Measurements from ENCODE around the gene CDKN3.
"Not testable (repeated sequence)": the region's sequence is repeated elsewhere in the genome, so short reads cannot be mapped to it uniquely, and the experiment has no call there.

The CDKN3 gene

DNA sequence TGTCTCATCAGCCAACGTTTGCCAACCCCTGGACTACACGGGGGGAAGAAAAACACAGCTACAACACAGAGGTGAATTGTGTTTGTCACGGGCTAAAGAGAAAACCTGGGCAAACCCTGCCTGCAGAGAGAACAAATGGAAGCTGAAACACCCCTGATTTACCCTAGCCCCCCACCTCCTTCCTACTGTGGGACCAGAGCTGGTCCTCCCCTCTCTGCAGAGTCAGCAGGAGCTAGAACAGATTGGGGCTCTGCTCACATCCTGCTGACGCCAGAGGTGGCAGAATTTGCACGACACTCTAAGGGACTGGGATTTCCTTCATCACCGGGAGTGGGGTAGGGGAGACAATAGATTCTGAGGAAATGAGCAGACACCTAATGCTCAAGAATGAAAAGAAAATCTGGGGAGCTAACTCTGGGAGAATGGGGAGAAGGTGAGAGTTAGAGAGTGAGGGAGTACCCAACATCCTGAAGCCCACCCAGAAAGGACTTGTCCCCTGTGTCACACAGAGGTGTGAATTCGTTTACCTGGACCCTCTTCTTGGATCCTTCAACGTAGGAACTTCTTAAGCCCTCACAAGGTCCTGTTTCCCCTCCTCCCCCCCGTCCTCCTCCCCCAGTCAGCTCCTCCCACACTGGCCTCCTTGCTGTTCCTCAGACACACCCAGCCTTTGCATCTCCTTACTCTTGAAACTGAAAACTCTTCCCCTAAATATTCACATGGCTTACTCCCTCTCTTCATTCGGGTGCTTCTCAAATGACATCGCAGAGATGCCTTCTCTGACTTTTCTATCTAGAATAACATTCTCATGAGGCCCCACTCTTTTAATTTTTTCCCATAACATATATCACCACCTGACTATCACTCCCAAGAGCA lies 26.2 kb upstream of the CDKN3 start:
- DNase-seq = no peak

GRCh38 chr14:54374117-54374884 lies 22.5 kb upstream of the CDKN3 start:
- DNase-seq = no peak

GRCh38 chr14:54377501-54377900 lies 19.3 kb upstream of the CDKN3 start:
- no peak for DNase-seq

GRCh38 chr14:54378893-54379292 lies 17.9 kb upstream of the CDKN3 start:
- not testable (repeated sequence) for DNase-seq

GRCh38 chr14:54380558-54380957 lies 16.2 kb upstream of the CDKN3 start:
- not testable (repeated sequence) for DNase-seq

DNA sequence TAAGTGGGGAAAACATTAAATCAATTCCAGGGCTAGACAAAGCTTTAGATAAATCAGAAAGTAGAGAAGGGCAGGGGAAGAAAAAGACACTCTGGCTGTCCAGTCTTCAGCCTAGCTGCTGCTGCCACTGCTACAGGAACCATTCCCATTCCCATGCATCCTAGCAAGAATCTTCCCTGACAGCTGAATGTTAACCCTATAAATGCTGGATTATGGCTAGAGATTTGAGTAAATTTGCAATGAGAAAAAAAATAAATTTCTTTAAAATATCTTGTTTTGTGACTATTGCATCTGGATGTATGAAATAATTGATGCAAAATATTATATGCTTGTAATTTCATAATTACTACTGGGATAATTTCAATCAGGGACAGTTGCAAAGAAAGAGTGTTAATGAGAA lies 15.0 kb upstream of the CDKN3 start:
- DNase-seq = no peak

DNA sequence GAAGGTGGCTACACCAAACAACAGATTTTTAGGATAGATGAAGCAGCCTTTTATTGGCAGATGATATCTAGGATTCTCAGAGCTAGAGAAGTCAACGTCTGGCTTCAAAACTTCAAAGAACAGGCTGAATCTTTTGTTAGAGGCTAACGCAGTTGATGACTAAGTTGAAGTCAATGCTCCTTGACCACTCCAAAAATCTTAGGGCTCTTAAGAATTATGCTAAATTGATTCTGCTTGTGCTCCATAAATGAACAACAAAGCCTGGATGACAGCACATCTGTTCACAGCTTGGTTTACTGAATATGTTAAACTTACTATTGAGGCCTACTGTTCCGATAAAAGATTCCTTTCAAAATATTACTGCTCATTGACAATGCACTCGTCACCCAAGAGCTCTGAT lies 13.0 kb upstream of the CDKN3 start:
- no peak for DNase-seq

DNA sequence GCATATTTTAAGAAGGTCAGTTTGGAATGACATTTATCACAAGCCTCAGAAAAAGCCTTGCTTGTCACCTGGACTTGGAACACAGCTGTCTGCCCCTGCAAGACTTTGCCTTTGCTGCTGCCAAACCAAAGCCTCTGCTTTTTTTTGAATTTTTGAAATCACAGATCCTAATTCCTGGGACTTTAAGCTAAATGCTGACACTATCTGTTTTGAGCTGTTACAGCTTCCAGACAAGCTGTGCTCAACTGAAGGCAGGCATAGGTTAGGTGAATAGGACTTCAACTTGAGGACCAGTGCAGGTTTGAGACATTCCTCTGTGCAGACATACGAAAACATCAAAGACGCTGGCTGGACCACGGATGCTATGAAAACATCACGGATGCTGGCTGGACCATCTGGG lies 11.3 kb upstream of the CDKN3 start:
- no peak for DNase-seq

DNA sequence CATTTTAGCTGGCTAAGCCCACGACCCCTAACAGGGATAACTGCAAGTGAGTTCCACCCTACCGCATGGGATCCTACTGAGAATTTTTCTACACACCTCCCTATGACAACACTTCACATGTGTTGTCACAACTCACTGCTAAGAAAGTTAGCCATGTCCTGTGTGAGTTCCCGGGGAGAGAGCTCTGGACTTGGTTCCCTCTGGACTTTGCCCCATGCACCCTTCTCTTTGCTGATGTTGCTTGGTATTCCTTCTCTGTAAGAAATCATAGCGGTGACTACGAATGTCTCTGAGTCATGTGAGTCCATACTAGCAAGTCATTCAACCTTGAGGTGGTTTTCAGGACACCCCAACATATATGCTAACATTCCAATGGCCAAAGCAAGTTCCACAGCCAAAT lies 9.5 kb upstream of the CDKN3 start:
- no peak for DNase-seq

DNA sequence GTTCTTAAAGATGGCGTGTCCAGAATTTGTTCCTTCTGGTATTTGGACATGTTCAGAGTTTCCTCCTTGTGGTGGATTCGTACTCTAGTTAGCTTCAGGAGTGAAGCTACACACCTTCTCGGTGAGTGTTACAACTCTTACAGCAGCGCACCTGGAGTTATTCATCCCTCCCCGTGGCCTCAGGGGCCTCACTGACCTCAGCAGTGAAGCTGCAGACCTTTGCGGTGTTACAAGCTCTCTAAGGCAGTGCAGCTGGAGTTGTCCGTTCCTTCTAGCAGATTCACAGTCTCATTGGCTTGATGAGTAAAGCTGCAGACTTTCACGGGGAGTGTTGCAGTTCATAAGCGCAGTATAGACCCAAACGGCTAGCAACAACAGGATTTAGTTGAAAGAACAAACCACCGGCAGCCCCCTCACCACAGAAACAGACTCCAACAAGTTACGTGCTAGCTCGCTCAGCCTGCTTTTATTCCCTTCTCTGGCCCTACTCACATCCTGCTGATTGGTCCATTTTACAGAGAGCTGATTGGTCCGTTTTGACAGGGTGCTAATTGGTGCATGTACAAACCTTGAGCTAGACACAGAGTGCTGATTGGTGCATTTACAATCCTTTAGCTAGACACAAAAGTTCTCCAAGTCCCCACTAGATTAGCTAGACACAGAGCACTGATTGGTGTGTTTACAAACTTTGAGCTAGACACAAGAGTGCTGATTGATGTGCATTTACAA lies 4.5 kb upstream of the CDKN3 start:
- no peak for DNase-seq

DNA sequence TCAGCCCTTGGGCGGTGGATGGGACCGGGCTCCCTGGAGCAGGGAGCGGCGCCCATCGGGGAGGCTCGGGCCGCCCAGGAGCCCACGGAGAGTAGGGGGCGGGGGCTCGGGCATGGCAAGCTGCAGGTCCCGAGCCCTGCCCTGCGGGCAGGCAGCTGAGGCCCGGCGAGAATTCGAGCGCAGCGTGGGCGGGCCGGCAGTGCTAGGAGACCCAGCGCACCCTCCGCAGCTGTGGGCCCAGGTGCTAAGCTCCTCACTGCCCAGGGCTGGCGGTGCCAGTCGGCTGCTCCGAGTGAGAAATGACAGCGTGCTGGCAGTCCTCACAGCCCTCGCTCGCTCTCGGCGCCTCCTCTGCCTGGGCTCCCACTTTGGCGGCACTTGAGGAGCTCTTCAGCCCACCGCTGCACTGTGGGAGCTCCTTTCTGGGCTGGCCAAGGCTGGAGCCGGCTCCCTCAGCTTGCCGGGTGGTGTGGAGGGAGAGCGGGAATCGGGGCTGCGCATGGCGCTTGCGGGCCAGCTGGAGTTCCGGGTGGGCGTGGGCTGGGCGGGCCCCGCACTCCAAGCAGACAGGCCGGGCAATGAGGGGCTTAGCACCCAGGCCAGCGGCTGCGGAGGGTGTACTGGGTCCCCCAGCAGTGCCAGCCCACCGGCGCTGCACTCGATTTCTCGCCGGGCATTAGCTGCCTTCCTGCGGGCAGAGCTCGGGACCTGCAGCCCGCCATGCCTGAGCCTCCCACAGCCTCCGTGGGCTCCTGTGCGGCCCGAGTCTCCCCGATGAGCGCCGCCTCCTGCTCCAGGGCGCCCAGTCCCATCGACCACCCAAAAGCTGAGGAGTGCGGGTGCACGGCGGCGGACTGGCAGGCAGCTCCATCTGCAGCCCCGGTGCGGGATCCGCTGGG lies 3.6 kb upstream of the CDKN3 start:
- not testable (repeated sequence) for DNase-seq

- DNase-seq = no peak
Observed at GRCh38 chr14:54394596-54394995, 2.2 kb upstream of the CDKN3 start.

DNA sequence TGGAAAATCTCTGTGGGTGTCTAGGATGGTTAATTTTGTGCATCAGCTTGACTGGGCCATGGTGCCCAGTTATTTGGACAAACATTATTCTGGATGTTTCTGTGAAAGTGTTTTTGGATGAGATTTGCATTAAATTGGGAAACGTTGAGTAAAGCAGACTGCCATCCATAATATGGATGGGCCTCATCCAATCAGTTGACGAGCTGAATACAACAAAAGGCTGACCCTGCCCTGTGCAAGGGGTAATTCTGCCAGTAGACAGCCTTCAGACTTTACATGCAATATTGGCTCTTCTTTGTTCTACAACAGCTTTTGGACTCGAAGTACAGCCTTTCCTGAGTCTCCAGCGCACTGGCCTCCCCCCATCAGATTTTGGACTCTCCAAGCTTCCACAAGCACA lies 1.5 kb upstream of the CDKN3 start:
- no peak for DNase-seq

DNA sequence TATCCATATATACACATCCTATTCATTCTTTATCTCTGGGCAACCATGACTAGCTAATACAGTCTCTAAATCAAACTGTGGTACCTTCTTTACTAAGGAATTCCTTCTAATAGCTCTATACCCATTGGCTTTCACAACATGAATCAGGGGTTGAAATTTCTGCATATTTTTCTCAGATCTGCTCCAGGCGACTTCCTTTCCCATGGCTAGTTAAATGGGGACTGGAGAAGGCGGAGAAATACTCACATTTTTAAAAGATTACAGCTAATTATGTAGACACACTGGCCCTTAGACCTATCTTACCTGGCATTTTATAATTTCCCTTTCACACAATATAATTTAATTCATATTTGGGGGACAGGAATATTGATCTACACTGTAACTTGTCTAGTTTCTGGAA lies 1.1 kb upstream of the CDKN3 start:
- DNase-seq = no peak

DNA sequence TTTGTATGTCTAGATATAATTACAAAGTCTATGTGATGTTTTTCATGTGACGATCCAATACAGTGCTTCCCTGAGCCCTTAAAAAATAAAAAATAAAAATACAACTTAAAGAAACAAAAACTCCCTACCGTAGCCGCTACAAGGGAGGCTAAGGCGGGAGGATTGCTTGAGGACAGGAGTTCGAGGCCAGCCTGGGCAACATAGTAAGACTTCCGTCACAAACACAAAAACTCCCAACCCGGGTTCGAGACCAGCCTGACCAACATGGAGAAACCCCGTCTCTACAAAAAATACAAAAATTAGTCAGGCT lies 669 bp upstream of the CDKN3 start:
- no peak for DNase-seq

DNA sequence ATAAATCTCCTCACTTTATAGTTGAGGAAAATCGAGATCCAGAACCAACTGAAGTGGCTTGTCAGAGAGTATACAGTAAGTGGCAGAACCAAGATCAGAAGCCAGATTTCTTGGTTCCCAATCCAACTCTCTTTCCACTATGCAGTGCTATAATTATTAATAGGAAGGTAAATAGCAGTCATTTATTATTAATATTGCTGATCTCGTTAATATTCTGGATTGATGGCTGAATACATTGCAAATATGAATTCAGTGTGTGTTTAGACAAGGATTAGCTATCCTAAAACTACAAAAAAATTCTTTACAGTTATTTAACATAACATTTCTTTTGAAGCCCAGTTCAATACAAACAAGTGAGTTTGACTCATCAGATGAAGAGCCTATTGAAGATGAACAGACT lies 2.8 kb downstream of the CDKN3 start:
- no peak for DNase-seq

GRCh38 chr14:54403401-54404005 lies 6.7 kb downstream of the CDKN3 start:
- DNase-seq = not testable (repeated sequence)

- no peak for DNase-seq
Observed at GRCh38 chr14:54410215-54410614, 13.4 kb downstream of the CDKN3 start.

DNA sequence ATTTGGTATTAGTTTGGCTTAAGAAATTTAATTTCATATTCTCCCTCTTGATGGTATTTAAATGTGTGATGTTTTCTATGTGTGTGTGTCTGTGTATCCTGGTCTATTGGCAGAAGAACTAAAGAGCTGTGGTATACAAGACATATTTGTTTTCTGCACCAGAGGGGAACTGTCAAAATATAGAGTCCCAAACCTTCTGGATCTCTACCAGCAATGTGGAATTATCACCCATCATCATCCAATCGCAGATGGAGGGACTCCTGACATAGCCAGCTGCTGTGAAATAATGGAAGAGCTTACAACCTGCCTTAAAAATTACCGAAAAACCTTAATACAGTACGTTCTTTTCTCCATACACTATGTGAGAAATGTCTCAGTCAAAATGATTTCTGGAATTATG lies 14.6 kb downstream of the CDKN3 start:
- no peak for DNase-seq

- DNase-seq = no peak
Observed at GRCh38 chr14:54420478-54421142, 23.8 kb downstream of the CDKN3 start.

GRCh38 chr14:54423991-54424390 lies 27.2 kb downstream of the CDKN3 start:
- no peak for DNase-seq

- no peak for DNase-seq
Observed at GRCh38 chr14:54424479-54424901, 27.7 kb downstream of the CDKN3 start.

Data from activated CD4-positive, alpha-beta T cell treated with anti-CD3 and anti-CD28 coated beads, Interleukin-2, amount 50 U/mL, for 4 hours (primary cell).